ENCODE measurements around the gene FXR2.

FXR2 gene

DNA sequence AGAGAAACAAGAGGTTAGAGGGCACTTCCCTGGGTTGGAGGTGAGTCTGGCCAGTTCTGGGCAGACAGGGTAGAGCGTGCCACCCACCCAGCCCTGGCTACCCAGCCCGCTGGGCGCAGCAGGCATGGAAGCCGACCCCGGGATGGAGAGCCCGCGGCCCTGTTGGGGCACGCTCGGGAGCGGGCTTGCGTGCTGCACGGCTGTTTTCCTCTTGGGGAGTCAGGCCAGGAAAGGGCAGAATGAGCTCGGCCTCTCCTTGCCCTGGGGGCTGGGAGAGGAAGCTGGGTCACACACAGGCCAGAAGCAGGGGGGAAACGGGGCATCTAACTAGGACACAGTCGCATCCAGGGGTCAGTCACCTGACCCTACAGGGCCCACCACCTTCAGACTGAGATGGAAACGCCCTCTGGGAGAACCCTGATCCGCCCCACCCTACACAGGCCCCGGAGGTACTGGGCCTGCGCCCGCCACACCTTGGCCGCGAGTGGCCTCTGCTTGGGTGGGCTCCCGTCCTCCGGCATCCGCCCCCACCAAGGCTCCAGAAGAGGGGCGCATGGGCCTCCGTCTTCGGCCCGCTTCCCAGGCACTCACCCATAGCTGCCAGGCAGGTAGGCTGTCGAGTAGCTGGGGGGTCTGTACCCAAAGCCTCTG, 26.0 kb downstream of the FXR2 start:
- TF ChIP-seq, protein P1, sequence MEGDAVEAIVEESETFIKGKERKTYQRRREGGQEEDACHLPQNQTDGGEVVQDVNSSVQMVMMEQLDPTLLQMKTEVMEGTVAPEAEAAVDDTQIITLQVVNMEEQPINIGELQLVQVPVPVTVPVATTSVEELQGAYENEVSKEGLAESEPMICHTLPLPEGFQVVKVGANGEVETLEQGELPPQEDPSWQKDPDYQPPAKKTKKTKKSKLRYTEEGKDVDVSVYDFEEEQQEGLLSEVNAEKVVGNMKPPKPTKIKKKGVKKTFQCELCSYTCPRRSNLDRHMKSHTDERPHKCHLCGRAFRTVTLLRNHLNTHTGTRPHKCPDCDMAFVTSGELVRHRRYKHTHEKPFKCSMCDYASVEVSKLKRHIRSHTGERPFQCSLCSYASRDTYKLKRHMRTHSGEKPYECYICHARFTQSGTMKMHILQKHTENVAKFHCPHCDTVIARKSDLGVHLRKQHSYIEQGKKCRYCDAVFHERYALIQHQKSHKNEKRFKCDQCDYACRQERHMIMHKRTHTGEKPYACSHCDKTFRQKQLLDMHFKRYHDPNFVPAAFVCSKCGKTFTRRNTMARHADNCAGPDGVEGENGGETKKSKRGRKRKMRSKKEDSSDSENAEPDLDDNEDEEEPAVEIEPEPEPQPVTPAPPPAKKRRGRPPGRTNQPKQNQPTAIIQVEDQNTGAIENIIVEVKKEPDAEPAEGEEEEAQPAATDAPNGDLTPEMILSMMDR (IDR thresholded peaks at IDR 0.05; ENCODE audit: low read length, missing control alignments): no peak
- no peak overlapping the region for H3K4me3 ChIP-seq (replicated peaks; ENCODE audit: low read depth, low read length)
- DNase-seq (ENCODE audit: low read depth): no peak

DNA sequence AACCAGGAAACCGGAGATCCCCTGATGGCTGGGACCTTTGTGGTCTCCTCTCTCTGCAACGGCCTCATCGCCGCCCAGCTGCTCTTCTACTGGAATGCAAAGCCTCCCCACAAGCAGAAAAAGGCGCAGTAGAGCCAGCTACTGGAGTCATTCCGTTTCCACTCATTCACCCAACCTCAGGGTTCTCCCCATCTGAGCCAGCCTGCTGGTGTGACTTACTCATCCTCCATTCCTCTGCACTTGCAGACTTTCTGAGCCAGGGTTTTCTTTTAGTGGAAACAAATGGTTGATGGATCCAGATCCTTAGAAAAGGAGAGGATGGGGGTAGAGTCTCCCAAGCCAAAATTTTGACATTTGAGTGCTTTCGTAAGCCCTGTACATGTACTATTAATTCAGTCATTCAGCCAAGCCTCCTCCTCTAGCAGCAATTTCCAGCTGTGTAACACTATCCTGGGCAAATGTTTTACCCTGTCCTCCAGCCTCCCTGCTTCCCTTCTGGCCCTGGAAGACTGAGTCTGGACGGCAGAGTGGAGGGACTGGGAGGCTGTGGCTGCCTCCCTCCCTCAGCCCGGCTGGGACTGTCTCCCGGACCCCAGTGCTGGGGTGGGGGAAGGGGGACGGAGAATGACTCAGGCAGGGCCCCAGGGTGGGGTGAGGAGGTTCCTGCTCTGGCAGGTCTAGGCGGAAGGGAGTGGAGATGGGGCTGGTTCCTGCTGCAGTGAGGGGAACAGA, 27.1 kb downstream of the FXR2 start:
- H3K4me3 ChIP-seq (replicated peaks; ENCODE audit: low read depth, low read length): no peak overlapping the region
- TF ChIP-seq, protein P1 (IDR thresholded peaks at IDR 0.05; ENCODE audit: low read length, missing control alignments): no peak

DNA sequence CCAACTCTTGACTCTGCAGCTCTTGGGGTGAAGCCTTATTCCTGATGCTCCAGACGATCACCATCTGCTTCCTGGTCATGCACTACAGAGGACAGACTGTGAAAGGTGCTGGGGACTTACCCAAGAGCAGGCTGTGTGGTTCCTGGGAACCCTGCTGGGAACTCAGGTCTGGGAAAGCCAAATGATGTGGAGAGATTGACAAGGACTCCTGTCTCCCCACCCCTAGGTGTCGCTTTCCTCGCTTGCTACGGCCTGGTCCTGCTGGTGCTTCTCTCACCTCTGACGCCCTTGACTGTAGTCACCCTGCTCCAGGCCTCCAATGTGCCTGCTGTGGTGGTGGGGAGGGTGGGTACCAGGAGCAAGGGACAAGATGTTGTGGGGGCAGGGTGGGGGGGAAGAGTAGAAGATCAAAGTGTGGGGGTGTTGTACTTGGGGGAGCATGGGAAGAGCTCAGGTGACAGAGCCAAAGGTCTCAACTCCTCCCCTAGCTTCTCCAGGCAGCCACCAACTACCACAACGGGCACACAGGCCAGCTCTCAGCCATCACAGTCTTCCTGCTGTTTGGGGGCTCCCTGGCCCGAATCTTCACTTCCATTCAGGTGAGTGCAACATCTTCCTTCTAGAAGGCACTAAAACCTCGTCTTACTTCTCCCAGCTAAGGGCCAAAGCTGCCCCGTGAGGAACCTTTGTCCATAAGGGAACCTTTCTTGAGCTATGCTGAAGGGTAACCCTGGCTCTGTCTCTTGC, 27.9 kb downstream of the FXR2 start:
- DNase-seq (ENCODE audit: low read depth): no peak
- TF ChIP-seq, protein P1 (IDR thresholded peaks at IDR 0.05; ENCODE audit: low read length, missing control alignments): peak; percentile 4
- H3K4me3 ChIP-seq (replicated peaks; ENCODE audit: low read depth, low read length): no peak overlapping the region

More for the DNA sequence above, 27.1 kb downstream of the FXR2 start:
- peak; percentile 68 for DNase-seq (ENCODE audit: low read depth)

DNA sequence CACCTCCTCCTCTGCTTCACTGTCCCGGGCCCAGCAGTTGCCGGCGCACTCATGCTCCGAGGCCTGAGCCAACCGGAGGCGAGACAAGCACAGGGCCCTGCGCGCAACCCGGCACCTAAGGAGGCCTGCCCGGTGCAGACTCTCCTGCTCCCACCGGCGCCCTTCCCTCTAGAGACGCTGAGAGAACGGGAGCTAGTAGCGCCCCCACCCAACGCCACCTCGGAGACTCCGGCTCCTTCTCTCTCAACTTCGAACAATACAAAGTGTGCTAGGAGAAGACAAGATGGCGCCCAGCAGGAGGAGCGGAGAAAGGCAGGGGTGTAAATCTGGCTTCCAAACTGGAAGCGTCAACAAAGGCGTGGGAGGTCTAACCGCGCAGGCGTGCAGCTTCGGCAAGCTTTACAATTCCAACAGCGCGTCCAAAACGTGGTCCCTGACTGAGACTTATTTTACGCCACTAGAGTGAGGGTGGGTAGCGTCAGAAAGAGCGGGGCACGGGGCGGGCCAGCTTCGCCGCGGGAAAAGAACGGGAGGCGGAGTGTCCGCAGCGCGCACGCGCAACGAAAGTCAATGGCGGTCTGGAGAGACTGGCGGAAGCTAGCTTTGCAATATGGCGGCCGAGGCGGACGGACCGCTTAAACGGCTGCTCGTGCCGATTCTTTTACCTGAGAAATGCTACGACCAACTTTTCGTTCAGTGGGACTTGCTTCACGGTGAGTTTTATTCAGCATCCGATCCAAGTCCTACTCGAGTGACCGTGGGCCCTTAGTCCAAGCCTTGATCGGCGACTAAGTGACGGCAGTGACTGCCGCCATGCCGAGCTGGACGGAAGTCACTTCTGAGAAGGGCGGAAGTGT, 31.2 kb downstream of the FXR2 start, which contains the start of gene MPDU1:
MPDU1 (plus strand) TSS at position 600 of the 857 bp plus-strand sequence; CDS start at position 611, 11 bp downstream.
- TF ChIP-seq, protein P1 (IDR thresholded peaks at IDR 0.05; ENCODE audit: low read length, missing control alignments): no peak
- peak within 1 kb of the TSS; percentile 94 for H3K4me3 ChIP-seq (replicated peaks; ENCODE audit: low read depth, low read length)
- DNase-seq (ENCODE audit: low read depth): peak; percentile 99

DNA sequence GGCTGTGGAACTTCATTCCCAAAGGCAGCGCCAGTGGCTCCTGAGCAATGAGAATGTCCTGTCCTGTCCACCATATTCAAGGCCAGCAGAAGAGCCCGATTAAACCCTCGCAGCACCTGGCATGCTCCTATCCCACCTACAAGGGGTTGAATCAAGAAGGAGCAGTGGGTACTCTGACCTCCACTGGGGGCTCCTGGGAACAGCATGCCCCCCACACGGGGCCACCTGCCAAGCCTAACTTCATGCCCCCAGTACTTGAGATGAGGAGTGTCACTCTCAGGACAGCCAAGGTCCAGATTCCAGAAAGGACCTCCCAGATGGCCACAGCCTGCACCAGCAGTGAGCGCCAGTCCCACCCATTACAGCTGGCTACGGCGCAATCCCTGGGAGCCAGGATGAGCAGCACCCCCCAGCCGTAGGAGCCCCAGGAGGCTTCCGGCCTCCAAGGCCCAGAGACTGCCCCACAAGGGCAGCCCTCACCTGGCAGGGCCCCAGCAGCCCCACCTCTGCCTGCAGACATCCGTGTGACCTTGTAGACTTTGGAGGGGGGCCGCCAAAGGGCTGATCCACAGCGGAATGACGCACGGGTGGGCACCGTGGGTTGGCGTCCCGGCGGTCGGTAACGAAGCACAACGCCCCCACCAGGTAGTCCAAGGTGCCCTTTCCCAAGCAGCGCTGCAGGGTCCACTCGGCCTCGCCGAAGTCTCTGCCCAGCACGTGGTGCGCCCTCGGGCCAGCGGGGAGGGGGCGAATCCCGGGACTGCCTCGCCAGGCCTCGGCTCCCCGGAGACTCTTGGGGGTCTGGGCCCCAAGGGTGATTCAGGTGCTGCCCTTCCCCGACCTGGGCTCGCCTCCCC, 32.1 kb downstream of the FXR2 start:
- TF ChIP-seq, protein P1 (IDR thresholded peaks at IDR 0.05; ENCODE audit: low read length, missing control alignments): no peak
- H3K4me3 ChIP-seq (replicated peaks; ENCODE audit: low read depth, low read length): peak overlapping the region; percentile 94
- no peak for DNase-seq (ENCODE audit: low read depth)
